BE2C (cell line): ENCODE data around the gene C5orf15.

Experiments
- DNase-seq: peaks from one replicate; pipeline ENCODE4 v3.0.0-alpha.2; 2020
- H3K27me3 ChIP-seq: fragments of 250-450 bp; sonication (Bioruptor Pico); 2 replicates; pipeline ENCODE4 v1.5.1; 2020; ENCODE audit warnings: mild to moderate bottlenecking
- H3K36me3 ChIP-seq: fragments of 250-450 bp; sonication (Bioruptor Pico); 2 replicates; pipeline ENCODE4 v1.5.1; 2020; ENCODE audit warnings: mild to moderate bottlenecking
- H3K4me1 ChIP-seq: fragments of 250-450 bp; sonication (Bioruptor Pico); 2 replicates; pipeline ENCODE4 v1.5.1; 2020
- H3K4me3 ChIP-seq: 2 replicates; pipeline ENCODE4 v1.5.1; 2011; ENCODE audit warnings: low read depth, low read length
- H3K9me3 ChIP-seq: fragments of 250-450 bp; sonication (Bioruptor Pico); 2 replicates; pipeline ENCODE4 v1.5.1; 2020
- CTCF ChIP-seq: IDR thresholded peaks from 2 replicates; pipeline ENCODE4 v1.5.1; 2012; ENCODE audit warnings: mild to moderate bottlenecking, low read depth, low read length

Gene C5orf15

GRCh38 chr5:133990396-133990795 is 22.0 kb upstream of the C5orf15 start:
- Histone ChIP-seq H3K27me3 (no peaks in the 10 kb centered on the region), H3K36me3 (peaks cover 71% of the 10 kb centered on the region), H3K4me1 (no peaks in the 10 kb centered on the region; the same call in none of the 2 replicates), H3K9me3 (no peaks in the 10 kb centered on the region), H3K4me3 (no peak overlapping the region)
- no peak for TF ChIP-seq CTCF
- no peak for DNase-seq

- Histone ChIP-seq H3K27me3 (no peaks in the 10 kb centered on the region), H3K9me3 (no peaks in the 10 kb centered on the region), H3K4me3 (no peak overlapping the region), H3K36me3 (peaks cover 87% of the 10 kb centered on the region), H3K4me1 (no peaks in the 10 kb centered on the region)
- TF ChIP-seq CTCF, result no peak
- no peak for DNase-seq
Measured at GRCh38 chr5:133985540-133986180, 17.2 kb upstream of the C5orf15 start.

- Histone ChIP-seq H3K4me1 (no peaks in the 10 kb centered on the region), H3K36me3 (peaks cover 85% of the 10 kb centered on the region)
Measured at GRCh38 chr5:133983674-133984073, 15.2 kb upstream of the C5orf15 start.

GRCh38 chr5:133981714-133982113 is 13.3 kb upstream of the C5orf15 start:
- no peaks in the 10 kb centered on the region for H3K9me3 ChIP-seq
- H3K36me3 ChIP-seq, result peaks cover 87% of the 10 kb centered on the region
- H3K4me1 ChIP-seq, result no peaks in the 10 kb centered on the region
- TF ChIP-seq CTCF, result peak; percentile 24
- no peak overlapping the region for H3K4me3 ChIP-seq
- no peaks in the 10 kb centered on the region for H3K27me3 ChIP-seq
- no peak for DNase-seq

More at GRCh38 chr5:133983674-133984073, 15.2 kb upstream of the C5orf15 start:
- H3K9me3 ChIP-seq, result no peaks in the 10 kb centered on the region
- no peak for TF ChIP-seq CTCF
- no peaks in the 10 kb centered on the region for H3K27me3 ChIP-seq
- DNase-seq, result no peak
- H3K4me3 ChIP-seq, result no peak overlapping the region

GRCh38 chr5:133980652-133981051 is 12.2 kb upstream of the C5orf15 start:
- Histone ChIP-seq H3K4me1 (no peaks in the 10 kb centered on the region), H3K27me3 (no peaks in the 10 kb centered on the region), H3K4me3 (no peak overlapping the region), H3K9me3 (no peaks in the 10 kb centered on the region), H3K36me3 (peaks cover 87% of the 10 kb centered on the region)
- no peak for DNase-seq
- TF ChIP-seq CTCF, result no peak

- Histone ChIP-seq H3K4me3 (no peak overlapping the region), H3K36me3 (peaks cover 89% of the 10 kb centered on the region), H3K27me3 (no peaks in the 10 kb centered on the region), H3K4me1 (no peaks in the 10 kb centered on the region), H3K9me3 (no peaks in the 10 kb centered on the region)
- no peak for TF ChIP-seq CTCF
- DNase-seq, result no peak
Measured at GRCh38 chr5:133978943-133979342, 10.5 kb upstream of the C5orf15 start.
